H1 (cell line): ENCODE measurements around the gene TXNDC11.

Experiments
- ATF3 ChIP-seq: IDR thresholded peaks from 2 replicates; pipeline ENCODE4 v1.6.1; 2011; ENCODE audit warnings: low read depth, mild to moderate bottlenecking, low read length; ENCODE audit not compliant: insufficient read depth
- CEBPB ChIP-seq: IDR thresholded peaks from 2 replicates; pipeline ENCODE4 v1.6.1; 2012; ENCODE audit warnings: low read depth, low read length
- CTCF ChIP-seq, 3 experiments: IDR thresholded peaks; 1 replicate in 2 of 3; 2 replicates in 1 of 3; pipeline versions ENCODE4 v1.5.1 to v1.6.1; 2011; ENCODE audit warnings: low read length in 3 of 3, mild to moderate bottlenecking in 3 of 3, inconsistent platforms in 2 of 3, low read depth in 1 of 3, moderate library complexity in 1 of 3; ENCODE audit not compliant: insufficient read depth in 1 of 3; ENCODE audit errors: control extremely low read depth in 1 of 3
- JUND ChIP-seq: IDR thresholded peaks from 2 replicates; pipeline ENCODE4 v1.6.1; 2011; ENCODE audit warnings: mild to moderate bottlenecking, improper control_type of control experiment, low read length
- POLR2A ChIP-seq, 2 experiments: IDR thresholded peaks; 1 replicate in 1 of 2; 2 replicates in 1 of 2; pipeline ENCODE4 v1.6.1; 2011; ENCODE audit warnings: low read depth in 2 of 2, low read length in 2 of 2, mild to moderate bottlenecking in 2 of 2; ENCODE audit errors: control extremely low read depth in 1 of 2

GRCh38 chr16:11719171-11719570 is 23.5 kb downstream of the TXNDC11 start:
- no peak for TF ChIP-seq CEBPB
- no peak for TF ChIP-seq POLR2A (IDR thresholded peaks at IDR 0.05; ENCODE audit: control extremely low read depth in 1 of 2, low read depth in 2 of 2, low read length in 2 of 2)
- no peak for TF ChIP-seq CTCF (IDR thresholded peaks at IDR 0.05; ENCODE audit: control extremely low read depth in 1 of 3, insufficient read depth in 1 of 3, low read depth in 1 of 3, low read length in 3 of 3)
- no peak for TF ChIP-seq ATF3
- TF ChIP-seq JUND = no peak
